Middle frontal gyrus (tissue), 1 donor: ENCODE measurements around the gene NINJ1.
A peak's percentile ranks its signal among the peaks of the same experiment; 100 is the strongest.
"Not testable (repeated sequence)": the region's sequence is repeated elsewhere in the genome, so short reads cannot be mapped to it uniquely, and the experiment has no call there.

Experiments
- DNase-seq: peaks from one replicate; pipeline ENCODE4 v3.0.0-alpha.2; 2015; ENCODE audit warnings: low spot score; ENCODE audit errors: extremely low spot score

Gene NINJ1

DNA sequence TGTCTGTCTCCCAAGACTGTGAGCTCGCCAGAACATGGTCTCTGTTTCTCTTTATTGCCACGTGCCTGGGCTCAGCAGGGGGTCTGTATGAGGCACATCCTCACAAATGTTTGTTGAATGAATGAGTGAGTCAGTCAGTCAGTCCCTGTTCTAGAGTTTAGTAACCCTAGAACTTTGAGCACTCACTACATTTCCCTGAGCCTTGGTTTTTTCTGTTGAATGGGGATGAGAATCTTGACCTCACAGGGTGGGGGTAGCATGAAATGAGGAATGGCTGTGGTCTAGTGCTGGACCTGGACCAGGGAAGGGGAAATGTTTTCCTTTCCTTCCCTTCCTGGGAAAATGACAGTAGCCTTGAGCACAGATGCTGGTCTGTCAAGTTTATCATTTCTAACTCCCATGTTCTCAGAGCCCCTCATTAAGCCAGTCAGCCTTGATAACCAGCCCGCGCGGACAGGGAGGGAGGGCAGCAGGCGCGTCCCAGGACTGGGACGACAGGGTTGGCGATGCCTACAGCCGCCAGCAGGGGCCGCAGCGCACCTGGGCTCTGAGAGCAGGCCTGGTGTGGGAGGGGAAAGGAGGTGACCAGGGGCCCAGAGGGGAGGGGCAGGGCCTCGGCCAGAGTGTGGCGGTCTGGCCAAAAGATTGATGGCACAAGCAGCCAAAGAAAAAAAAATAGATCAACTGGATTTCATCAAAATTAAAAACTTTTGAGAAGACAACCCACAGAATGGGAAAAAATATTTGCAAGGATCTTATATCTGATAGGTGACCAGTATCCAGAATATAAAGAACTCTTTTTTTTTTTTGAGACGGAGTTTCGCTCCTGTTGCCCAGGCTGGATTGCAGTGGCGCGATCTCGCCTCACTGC lies 25.8 kb upstream of the NINJ1 start:
- peak; percentile 50 for DNase-seq

GRCh38 chr9:93156475-93157008 lies 22.5 kb upstream of the NINJ1 start:
- no peak for DNase-seq

DNA sequence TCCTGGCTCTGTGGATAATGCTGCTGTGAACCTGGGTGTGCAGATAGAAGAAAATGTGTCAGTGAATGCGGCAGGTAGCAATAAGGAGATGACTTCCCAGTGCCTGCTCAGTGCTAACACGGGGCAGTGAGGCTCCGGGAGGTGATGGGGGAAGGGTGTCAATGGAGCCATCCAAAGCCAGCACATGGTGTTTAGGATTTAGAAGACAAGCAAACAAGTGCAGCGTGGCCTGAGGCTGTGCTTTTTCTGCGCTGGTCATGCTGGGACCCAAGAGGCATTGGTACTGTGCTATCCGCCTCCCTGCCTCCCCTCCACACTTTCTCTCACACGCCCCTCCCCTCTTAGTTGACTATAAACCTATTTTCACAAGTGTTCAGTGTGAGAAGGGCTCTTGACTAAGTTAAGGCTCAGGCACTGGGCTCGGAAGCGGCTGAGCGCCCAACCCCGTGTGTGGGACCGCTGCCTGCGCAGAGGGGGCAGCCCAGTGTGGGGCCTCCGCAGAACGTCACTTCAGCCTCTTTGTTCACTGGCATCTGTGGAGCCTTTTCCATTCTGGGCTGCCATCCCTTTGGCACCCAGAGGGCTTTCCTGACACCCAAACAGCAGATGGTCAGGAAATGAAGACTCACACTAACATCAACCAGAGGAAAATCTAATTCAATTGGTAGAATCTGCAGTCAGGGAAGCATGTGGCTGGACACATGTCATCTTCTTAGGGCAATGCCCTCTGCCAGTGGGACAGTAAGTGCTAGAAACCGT lies 21.8 kb upstream of the NINJ1 start:
- peak; percentile 66 for DNase-seq

GRCh38 chr9:93154293-93154903 lies 20.3 kb upstream of the NINJ1 start:
- DNase-seq: no peak

DNA sequence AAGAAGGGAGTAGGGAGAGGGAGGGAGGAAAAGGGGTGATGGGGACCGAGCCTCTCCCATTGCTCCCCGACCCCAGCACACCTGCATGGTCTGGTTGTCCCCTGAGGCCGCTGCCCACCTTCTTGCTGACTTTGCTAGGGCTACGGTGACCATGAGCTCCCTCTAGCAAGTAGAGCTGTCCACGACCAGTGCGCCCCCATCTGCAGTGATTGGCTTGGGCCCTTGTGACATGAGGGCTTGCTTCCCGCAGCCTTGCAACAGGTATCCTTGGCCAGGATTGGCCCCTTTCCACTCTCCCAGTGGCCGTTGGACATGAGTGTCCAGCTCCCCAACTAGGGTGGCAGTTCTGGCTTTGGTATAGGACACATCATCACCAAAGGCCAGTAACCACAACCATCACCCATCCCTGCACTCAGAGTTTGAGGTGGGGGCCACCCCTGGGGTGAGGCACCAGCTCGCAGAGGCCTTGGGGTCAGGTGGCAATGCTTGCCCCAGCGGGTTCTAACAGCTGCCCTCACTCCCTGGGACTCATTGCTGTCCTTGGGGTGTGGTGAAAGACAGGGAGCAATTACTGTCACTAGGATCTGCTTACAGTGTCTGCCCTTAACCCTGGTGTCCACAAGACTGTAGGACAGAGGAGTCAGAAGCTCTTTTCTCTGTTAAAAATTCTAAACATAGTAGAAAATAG lies 17.2 kb upstream of the NINJ1 start:
- no peak for DNase-seq

- DNase-seq: no peak
These were observed 15.3 kb upstream of the NINJ1 start for GRCh38 chr9:93149361-93149760.

DNA sequence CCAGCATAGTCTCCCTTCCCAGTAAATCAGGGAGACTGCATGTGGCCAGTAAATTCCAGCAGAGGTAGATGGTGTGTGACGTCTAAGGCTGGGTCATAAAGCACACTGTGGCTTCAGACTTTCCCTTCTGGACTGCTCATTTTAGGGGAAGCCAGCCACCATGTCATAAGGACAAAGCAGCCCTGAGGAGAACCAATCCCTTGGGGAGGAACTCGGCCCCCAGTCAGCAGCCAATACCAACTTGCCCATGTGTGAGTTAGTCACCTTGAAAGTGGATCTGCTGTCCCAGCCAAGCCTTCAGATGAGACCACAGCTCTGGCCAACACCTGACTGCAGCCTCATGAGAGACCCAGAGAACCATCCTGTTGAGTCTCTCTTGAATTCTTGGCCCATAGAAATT lies 14.7 kb upstream of the NINJ1 start:
- DNase-seq: no peak

DNA sequence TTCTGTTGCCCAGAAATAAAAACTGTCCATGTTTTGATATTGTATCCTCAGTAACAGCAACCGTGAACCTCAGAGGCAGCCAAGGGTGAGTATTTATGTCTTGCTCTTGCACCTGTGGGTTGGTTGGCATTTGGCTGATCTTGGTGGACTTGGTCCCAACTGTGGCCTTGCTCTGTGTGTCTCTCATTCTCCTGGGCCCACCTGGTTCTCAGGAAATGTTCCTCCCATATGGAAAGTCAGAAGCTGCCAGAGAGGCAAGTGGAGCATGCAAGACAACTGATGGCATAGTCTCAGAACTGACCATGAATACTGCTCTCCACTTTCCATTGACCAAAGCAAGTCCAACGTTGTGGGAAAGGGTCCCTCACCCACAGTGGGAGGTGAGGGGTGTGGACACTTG lies 13.6 kb upstream of the NINJ1 start:
- DNase-seq: no peak

- DNase-seq: not testable (repeated sequence)
These were observed 12.6 kb upstream of the NINJ1 start for GRCh38 chr9:93146696-93147095.

DNA sequence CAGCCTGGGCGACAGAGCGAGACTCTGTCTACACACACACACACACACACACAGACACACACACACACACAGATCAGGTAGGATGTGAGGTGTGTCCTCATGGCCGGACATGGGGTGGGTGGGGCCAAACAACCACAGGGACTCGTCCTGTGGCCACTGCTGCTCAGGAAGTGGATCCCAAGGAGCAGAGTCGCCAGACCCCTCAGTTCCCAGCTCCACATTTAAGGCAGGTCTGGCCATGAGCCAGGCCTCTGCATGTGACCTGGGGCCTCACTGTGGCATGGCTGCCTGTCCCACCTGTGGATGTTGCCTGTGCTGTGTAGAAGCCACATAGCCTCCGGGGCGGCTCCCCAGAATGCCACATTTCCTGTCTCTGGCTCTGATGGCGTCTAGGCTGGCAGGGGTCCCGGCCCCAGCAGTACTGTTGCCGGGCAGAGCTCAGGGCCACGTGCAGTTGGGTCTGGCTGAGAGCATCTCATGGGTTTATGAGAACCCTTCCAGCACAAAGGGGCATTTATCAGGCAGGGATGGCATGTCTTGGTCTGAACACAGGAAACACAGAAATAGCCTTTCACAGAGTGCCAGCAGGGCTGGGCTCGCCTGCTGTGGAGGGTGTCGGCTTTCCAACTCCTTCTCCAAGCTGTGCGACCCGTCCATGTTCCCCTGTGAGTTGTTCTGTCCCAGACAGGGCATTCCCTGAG lies 9.9 kb upstream of the NINJ1 start:
- peak; percentile 84 for DNase-seq

DNA sequence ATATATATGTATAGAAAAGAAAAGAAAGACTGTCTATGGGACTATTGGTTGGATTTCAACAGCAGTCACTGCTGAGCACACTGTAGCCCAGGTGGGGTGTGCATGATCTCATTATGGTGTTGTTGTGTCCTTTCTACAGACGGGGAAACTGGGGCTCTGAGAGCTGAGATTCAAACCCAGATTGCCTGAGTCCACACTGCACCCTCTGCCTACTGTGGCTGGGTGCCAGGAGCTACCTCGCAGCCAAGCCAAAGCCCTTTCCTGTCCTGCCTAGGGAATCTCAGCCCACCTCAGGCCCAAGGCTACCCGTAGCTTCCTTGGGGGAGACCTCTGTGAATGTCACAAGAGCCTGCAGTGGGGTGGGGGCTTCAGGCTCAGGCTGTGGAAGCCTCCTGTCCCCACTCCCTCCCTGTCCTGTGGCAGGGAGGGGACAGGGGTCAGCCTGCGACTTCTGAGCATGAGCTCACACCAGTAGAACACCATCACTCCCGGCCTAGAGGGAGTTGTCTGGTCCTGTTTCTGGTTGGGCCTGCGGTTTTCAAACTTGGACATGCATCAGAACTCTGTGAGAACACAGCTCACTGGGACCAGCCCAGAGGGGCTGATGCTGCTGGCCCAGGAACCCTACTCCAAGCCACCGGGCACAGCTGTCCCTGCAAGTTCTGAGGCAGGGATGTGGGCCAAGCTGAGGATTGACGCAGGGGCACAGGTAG lies 7.9 kb upstream of the NINJ1 start:
- no peak for DNase-seq

DNA sequence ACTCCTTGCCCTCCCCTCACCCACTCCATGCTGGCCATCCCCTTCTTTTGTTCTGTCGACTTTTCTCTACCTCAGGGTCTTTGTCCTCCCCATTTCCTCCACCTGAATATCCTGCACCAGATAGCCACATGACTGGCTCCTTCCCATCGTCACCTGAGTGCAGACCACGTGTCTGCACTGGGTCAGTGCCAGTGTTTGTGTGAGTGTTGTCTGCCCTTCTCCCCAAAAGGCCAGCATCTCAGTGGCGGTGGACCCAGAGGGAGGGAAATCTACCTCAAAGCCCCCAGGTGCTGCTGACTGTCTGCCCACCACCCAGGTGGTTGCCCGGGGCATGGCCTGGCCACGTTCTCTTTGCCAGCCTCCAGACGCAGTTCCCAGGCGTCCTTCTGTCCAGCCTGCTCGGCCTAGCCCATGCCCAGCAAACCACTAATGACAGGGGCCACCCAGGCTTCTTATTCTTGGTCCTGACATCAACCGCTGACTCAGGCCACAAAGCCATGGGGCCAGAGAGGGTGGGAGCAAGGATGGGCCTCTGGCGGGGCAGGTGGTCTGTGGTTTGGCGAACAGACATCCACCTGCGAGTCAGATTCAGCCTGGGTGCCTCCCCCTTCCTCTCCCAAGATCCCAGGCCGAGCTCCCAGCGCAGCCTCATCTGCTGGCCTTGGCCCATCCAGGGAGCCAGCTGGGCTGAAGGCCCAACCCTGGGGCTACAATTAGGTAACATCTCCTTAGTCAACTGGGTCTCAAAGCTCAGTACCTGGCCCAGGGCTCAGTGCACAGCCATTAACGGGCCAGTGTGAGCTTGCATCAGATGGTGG lies 5.5 kb upstream of the NINJ1 start:
- no peak for DNase-seq

DNA sequence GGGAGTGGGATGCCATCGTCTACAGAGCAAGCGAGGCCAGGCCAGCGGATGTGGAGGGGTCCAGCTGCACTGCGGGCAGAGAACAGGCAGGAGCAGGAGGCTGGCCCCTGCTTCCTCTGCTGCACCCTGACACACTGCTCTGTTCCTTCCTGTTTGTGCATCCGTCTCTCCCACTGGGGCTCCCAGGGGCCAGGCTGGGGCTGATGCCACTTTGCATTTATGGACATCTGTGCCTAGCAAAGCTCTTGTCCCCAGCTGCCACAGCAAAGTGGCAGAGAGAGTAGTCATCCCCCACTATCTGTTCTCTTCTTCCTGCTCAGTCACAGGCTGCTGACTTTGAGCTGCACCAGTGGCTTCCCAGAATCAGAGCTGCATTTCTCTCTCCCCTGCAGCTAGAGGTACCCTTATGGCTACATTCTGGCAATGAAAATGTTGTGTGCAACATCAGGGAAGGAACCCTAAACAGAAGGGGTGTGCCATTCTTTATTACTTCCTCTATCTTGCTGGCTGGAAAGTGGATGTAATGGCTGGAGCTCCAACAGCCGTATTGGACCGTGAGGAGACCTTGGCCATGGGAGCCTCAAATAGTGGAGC lies 4.2 kb upstream of the NINJ1 start:
- no peak for DNase-seq

- no peak for DNase-seq
These were observed 3.3 kb upstream of the NINJ1 start for GRCh38 chr9:93137362-93137761.

- DNase-seq: peak; percentile 43
These were observed 2.0 kb upstream of the NINJ1 start for GRCh38 chr9:93136011-93136440.

GRCh38 chr9:93134740-93135444 lies 841 bp upstream of the NINJ1 start:
- DNase-seq: no peak

DNA sequence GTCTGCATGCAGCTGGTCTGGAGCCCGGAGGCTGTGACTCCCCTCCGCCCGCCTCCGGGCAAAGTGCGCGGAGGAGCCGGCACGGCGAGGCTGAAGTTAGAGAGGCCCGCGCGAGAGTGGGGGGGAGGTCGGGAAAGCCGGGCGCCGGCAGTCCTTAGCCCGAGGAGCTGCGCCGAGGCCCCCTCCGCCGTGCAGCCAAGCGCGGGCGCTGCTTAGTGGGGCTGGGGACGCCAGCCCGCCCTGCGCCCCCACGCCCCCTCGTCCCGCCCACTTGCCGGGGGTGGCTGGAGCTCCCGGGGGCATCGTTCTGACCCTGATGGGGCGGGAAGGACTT lies 403 bp downstream of the NINJ1 start:
- no peak for DNase-seq

- DNase-seq: no peak
These were observed 938 bp downstream of the NINJ1 start for GRCh38 chr9:93132946-93133680.
